HG03045 (cell line): Measurements from ENCODE around the gene GMIP.
A peak's percentile ranks its signal among the peaks of the same experiment; 100 is the strongest.

ENCODE experiments used
- ATAC-seq: cut with Tn5 transposase; IDR thresholded peaks from one replicate; pipeline ENCODE4 v1.9.1; 2021; ENCODE audit warnings: mild to moderate bottlenecking, moderate library complexity; ENCODE audit not compliant: unreplicated experiment

GMIP gene

GRCh38 chr19:19659646-19660245, 16.3 kb upstream of the GMIP start:
- ATAC-seq = no peak

DNA sequence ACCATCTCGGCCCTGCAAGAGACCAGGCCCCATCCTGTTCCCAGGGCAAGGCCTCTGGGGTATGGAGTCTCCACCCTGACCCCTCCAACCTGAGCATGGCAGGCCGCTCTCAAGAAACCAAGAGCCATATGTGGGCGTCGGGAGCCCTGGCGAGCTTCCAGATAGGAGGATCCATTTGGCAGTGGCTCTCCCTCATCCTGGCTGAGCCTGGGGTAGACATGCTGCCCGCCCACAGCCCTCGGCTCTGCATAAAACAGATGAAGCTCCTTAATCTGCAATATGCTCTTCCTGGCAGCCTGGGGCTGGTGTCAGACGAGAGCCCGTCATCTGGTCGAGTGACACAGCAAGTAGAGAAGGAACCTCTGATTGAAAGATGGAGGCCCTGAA, 13.9 kb upstream of the GMIP start:
- ATAC-seq = no peak

DNA sequence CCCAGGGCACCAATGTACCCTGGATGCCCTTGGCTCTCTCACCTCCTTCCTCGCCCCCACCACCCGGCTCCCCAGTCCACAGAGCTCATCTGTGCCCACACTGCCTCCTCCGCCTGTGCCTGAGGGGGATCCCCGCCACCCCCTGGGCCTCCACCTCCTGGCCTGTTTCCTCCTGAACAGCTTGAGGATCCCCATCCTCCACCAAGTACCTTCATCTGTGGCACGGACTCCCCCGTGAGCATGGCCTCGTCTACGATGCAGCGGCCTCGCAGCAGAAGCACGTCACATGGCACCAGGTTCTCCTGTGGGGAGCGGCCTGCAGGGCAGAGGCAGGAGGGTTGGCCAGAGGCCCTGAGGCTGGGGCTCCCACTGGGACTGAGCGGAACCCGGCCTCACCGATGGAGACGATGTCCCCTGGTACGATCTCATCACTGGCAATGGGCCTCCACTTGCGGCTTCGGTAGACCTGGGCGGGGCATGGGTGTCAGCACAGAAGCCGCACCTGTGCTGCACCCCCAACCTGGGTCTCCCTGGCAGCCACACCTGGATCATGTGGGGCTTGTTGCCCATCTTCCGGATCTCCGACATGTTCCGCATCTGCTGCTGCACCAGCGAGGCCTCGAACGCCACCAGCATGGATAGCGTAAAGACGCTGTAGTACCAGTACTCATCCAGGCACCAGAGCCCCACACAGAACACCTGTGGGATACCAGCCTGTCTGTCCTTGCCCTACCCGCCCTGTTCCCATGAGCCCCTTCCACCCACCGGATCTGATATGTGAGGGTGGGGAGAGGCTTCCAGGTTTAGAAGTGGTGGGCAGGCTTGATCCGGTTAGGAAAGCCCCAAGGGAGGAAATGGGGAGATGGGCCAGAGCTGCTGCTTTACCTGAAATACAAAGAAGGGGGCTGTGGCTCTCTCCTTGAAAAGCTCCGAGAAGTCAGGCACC, 13.3 kb upstream of the GMIP start:
- no peak for ATAC-seq

DNA sequence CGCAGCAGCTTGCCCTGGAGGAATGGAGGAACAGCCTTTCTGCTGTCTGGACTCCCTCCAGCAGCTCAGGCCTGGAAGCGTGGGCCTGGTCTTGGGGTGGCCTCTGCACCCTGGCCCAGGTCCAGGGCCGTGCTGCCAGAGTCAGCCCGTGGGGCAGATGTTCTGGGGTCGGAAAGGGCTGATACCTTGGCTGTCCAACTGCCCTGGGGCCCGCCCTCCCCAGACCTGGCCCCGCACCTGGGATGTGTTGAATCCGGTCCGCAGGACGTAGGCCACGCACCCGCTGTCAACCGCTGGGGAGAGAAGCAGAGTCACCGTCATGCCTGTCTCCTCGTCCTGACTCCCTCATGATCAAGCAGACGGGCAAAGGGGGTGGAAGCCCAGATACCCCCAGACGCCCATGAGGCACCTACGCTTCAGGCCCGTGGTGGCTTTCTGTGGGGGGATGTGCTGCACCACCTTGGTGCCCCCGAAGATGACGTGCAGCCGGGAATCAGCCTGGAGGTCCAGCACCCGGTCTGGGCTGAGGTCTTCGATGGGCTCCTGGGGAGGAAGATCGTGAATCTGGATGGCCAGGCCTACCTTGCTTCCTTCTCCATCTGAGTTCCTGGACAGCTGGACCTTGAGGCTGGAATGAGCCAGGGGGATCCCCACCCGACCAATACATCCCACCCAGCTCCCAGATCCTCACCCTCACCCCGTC, 12.3 kb upstream of the GMIP start:
- no peak for ATAC-seq

DNA sequence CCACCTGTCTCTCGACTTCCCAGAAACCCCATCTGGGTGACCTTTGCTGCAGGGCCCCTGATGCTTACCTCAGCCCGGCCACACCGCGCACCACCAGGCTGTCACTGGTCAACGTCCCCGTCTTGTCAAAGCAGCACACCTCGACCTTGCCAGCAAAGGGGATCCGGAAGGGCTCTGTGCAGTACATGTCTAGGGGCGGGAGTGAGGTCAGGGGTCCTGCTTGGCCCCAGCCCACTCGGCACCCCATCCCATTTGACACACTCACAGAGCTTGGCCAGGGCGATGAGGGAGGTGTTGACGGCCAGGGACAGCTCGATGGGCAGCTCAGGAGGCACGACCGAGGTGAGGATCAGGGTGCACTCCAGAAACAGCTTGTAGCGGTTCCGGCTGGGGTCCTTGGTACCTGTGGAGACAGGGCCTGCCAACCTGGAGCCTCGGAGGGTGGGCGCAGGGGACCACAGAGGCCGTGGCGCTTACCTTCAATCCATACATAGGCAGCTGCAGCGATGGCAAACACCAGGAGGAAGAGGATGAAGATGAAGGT, 11.7 kb upstream of the GMIP start:
- no peak for ATAC-seq

GRCh38 chr19:19654441-19654840, 11.0 kb upstream of the GMIP start:
- ATAC-seq = no peak

DNA sequence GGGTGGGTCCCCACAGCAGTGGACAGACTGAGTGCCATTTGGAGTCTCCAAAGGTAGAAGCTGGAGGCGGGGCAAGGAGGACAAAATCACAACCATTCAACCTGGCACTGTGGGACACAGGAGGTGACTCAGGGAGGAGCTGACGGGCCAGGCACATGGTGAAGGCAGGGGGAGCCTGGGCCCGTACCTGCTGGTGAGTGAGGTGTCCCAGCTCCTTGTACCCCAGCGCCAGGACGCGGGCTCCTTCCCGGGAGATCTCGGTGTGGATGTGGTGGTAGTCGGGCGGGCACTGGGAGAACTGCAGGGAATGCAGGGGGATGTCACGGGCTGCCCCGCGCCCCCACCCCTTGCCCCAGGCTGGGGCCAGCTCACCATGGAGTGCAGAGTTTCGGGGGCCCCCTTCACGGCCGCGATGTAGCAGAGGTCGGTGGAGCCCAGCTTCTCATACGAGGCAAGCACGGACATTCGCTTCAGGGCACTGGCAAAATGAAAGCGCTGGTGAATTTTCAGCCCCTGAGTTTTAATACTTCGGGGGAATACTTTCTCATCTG, 10.2 kb upstream of the GMIP start:
- no peak for ATAC-seq

GRCh38 chr19:19652482-19653295, 9.2 kb upstream of the GMIP start:
- ATAC-seq = no peak

GRCh38 chr19:19651076-19651475, 7.6 kb upstream of the GMIP start:
- no peak for ATAC-seq

- ATAC-seq = no peak
These were observed 6.9 kb upstream of the GMIP start for GRCh38 chr19:19650331-19650730.

- no peak for ATAC-seq
These were observed 6.1 kb upstream of the GMIP start for GRCh38 chr19:19649580-19649995.

DNA sequence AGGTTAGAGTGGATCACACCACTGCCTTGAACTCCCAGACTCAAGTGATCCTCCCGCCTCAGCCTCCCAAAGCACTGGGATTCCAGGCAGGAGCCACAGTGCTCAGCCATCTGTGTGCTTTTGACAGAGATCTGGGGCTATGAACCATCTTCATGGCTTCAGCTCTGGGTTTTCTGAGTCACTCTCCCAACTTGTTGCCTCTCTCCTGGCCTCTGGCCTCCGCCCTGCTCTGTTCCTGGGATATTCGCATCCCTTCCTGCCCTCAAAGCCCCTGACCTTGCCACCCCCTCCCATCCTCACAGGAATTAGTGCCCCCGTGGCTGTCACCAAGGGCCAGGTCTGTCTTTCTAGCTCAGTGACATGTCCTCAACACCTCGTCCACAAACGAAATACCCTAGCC, 5.7 kb upstream of the GMIP start:
- ATAC-seq = no peak

DNA sequence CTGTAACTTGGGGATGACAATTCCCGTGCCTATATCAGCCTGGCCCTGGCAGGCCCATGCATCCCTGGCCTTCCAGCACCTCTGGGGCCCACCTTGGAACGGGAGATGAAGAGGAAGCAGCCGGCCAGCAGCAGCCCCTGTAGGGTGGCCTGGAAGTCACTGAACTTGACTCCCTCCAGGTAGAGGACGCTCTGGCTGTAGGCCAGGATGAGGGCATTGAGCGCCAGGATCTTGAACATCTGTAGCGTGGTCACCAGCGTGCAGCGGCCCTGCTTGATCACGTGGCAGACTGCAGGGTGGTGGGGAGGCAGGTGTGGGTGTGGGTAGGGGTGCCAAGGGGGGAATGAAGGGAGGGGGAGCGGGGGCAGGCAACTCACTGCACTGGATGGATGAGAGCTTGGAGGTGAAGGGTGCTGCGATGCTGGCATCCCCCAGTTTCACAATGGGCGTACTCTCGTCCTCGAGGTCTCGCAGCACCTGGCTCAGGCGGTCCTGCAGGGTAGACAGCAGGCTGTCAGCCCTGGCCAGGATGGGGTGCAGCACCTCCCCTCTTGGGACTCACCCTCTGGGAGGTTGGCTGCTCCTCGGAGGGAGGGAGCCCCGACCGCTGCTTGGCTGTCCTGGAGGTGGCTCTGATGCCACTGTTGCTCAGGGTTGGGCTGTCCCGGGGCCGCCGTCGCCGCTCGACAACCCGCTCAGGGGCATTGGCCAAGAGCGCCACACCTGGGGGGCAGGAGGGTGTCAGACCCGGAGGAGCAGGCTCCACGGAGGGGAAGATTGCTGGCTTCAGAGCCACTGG, 3.8 kb upstream of the GMIP start:
- ATAC-seq = no peak

GRCh38 chr19:19645233-19645870, 1.9 kb upstream of the GMIP start:
- no peak for ATAC-seq

DNA sequence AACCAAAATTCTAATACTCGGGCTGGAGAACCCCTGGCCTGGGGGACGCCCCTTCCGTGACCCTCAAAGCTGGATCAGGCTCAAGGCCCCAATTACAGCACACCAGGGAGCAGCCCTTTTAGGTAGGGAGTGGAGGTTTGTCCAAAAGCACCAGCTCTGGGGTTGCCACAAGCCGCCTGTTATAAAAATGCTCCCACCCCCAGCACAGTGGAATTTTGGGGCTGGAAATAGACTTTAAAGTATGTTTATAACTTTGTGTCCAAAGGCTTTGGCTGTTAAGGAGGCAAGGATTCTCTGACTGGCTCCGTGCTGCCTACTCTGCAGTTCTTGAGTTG, 564 bp upstream of the GMIP start:
- no peak for ATAC-seq

GRCh38 chr19:19642506-19643157, 825 bp downstream of the GMIP start:
- peak; percentile 8 for ATAC-seq

DNA sequence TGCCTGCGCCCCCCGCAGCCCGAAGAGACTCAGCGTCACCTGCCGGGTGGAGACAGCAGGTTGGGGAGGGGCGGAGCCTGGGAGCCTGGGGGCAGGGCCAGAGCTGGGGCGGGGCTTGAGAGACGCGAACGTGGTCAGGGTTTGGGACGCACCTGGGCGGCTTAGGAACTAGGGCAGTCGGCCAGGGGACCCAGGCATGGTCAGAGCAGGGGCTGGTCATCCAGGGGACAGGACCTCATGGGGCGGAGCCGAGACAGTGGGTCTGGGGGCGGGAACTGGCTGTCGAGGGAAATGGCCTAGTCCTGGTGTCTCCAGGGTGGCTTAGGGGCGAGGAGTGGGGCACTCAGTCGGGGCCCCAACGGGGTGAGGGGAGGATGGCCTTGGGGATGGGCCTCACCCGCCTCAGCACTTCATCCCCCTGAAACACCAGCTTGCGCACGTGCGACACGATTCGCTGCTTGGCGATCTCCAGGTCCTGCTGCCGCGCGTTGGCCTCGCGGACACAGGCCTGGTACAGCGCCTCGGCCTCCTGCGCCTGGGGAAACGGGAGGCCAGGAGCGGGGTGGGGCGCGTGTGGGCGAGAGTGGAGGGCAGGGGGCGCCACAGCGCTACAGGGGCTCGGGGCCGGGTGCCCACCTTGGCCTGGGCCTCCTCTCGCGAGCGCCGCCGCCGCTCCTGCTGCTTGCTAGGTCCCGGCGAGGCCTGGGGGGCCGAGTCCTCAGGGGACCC, 5.8 kb downstream of the GMIP start:
- ATAC-seq = no peak

- ATAC-seq = no peak
These were observed 6.3 kb downstream of the GMIP start for GRCh38 chr19:19637186-19637522.
